Measurements from ENCODE around the gene PAXIP1.
A peak's percentile ranks its signal among the peaks of the same experiment; 100 is the strongest.

The PAXIP1 gene

GRCh38 chr7:154996101-154996500 is 6.8 kb downstream of the PAXIP1 start:
- DNase-seq, result no peak

GRCh38 chr7:154994996-154995395 is 7.9 kb downstream of the PAXIP1 start:
- no peak for DNase-seq

- DNase-seq, result no peak
These were observed 11.9 kb downstream of the PAXIP1 start for GRCh38 chr7:154990964-154991540.

GRCh38 chr7:154987571-154987970 is 15.4 kb downstream of the PAXIP1 start:
- DNase-seq, result no peak

GRCh38 chr7:154986200-154986945 is 16.6 kb downstream of the PAXIP1 start:
- no peak for DNase-seq

GRCh38 chr7:154985230-154985629 is 17.7 kb downstream of the PAXIP1 start:
- no peak for DNase-seq

- DNase-seq, result no peak
These were observed 18.2 kb downstream of the PAXIP1 start for GRCh38 chr7:154984601-154985188.

GRCh38 chr7:154978017-154978416 is 24.9 kb downstream of the PAXIP1 start:
- DNase-seq, result no peak

GRCh38 chr7:154977250-154977649 is 25.7 kb downstream of the PAXIP1 start:
- no peak for DNase-seq

GRCh38 chr7:154976844-154977243 is 26.1 kb downstream of the PAXIP1 start:
- DNase-seq, result no peak

- no peak for DNase-seq
These were observed 26.9 kb downstream of the PAXIP1 start for GRCh38 chr7:154975984-154976383.

- DNase-seq, result no peak
These were observed 29.5 kb downstream of the PAXIP1 start for GRCh38 chr7:154973381-154973780.

GRCh38 chr7:154968336-154969001 is 34.5 kb downstream of the PAXIP1 start:
- no peak for DNase-seq

GRCh38 chr7:154967401-154967955 is 35.4 kb downstream of the PAXIP1 start:
- no peak for DNase-seq

GRCh38 chr7:154965014-154965413 is 37.9 kb downstream of the PAXIP1 start:
- no peak for DNase-seq

- DNase-seq, result no peak
These were observed 42.7 kb downstream of the PAXIP1 start for GRCh38 chr7:154960063-154960790.

GRCh38 chr7:154956427-154956826 is 46.5 kb downstream of the PAXIP1 start:
- DNase-seq, result no peak

GRCh38 chr7:154953006-154953684 is 49.8 kb downstream of the PAXIP1 start:
- peak; percentile 71 for DNase-seq

GRCh38 chr7:154950960-154951359 is 52.0 kb downstream of the PAXIP1 start:
- no peak for DNase-seq

GRCh38 chr7:154947604-154948003 is 55.3 kb downstream of the PAXIP1 start:
- DNase-seq, result no peak

- DNase-seq, result no peak
These were observed 56.8 kb downstream of the PAXIP1 start for GRCh38 chr7:154946166-154946565.

GRCh38 chr7:154943906-154944305 is 59.0 kb downstream of the PAXIP1 start:
- DNase-seq, result no peak
